Measurements from ENCODE around the gene PORCN.

DNA sequence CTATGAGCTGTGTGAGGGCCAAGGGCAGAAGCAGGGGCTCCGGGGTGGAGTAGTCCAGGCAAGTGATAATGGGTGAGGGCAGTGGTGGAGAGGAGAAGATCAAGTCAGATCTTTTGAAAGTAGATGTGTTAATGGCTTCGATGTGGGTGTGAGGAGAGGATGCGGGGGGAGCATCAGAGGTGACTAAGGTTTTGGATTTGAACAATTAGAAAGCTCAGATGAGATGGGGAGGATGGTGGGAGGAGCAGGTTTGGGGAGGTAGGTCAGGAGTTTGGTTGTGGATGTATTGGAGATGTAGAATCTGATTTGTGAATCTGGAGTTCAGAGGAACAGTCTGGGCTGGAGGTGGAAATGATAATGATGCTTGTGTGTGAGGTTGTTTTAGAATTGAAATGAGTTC, 28.2 kb upstream of the PORCN start:
- TF ChIP-seq, protein P1, sequence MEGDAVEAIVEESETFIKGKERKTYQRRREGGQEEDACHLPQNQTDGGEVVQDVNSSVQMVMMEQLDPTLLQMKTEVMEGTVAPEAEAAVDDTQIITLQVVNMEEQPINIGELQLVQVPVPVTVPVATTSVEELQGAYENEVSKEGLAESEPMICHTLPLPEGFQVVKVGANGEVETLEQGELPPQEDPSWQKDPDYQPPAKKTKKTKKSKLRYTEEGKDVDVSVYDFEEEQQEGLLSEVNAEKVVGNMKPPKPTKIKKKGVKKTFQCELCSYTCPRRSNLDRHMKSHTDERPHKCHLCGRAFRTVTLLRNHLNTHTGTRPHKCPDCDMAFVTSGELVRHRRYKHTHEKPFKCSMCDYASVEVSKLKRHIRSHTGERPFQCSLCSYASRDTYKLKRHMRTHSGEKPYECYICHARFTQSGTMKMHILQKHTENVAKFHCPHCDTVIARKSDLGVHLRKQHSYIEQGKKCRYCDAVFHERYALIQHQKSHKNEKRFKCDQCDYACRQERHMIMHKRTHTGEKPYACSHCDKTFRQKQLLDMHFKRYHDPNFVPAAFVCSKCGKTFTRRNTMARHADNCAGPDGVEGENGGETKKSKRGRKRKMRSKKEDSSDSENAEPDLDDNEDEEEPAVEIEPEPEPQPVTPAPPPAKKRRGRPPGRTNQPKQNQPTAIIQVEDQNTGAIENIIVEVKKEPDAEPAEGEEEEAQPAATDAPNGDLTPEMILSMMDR (optimal IDR thresholded peaks at IDR 0.05 in 1 of 3, IDR thresholded peaks at IDR 0.05 in 1 of 3, conservative IDR thresholded peaks at IDR 0.05 in 1 of 3; ENCODE audit: extremely low read depth in 1 of 3, insufficient read depth in 2 of 3, low read length in 3 of 3): no peak
- TF ChIP-seq EZH2 (IDR thresholded peaks at IDR 0.05; ENCODE audit: low read length): no peak

Data from keratinocyte (primary cell).